Mesendoderm (in vitro differentiated cells): ENCODE data around the gene SYCP3.
"Not testable (repeated sequence)": the region's sequence is repeated elsewhere in the genome, so short reads cannot be mapped to it uniquely, and the experiment has no call there.

Experiments
- DNase-seq: peaks from one replicate; pipeline ENCODE4 v3.0.0; 2013
- H2AK5ac ChIP-seq: 2 replicates; pipeline ENCODE4 v1.6.1; 2013; ENCODE audit warnings: low read length, inconsistent platforms
- H2BK120ac ChIP-seq: 2 replicates; pipeline ENCODE4 v1.6.1; 2013; ENCODE audit warnings: low read depth, mild to moderate bottlenecking, low read length, moderate library complexity, mixed read lengths
- H2BK15ac ChIP-seq: replicated peaks from 2 replicates; pipeline ENCODE4 v1.6.1; 2013; ENCODE audit warnings: low read depth, mild to moderate bottlenecking, moderate library complexity
- H2BK5ac ChIP-seq: 2 replicates; pipeline ENCODE4 v1.6.1; 2013; ENCODE audit warnings: low read length, inconsistent platforms
- H3K18ac ChIP-seq: 2 replicates; pipeline ENCODE4 v1.6.1; 2013; ENCODE audit warnings: mild to moderate bottlenecking, low read length, mixed read lengths
- H3K23ac ChIP-seq: one replicate; pipeline ENCODE4 v1.6.1; 2013; ENCODE audit warnings: low read length
- H3K27ac ChIP-seq: 2 replicates; pipeline ENCODE4 v1.5.1; 2013; ENCODE audit warnings: low read depth, mild to moderate bottlenecking, inconsistent platforms, low read length, moderate library complexity
- H3K27me3 ChIP-seq: 2 replicates; pipeline ENCODE4 v1.6.1; 2013; ENCODE audit warnings: low read length, control low read depth, mild to moderate bottlenecking, inconsistent platforms; ENCODE audit not compliant: insufficient read depth, poor library complexity
- H3K36me3 ChIP-seq: 2 replicates; pipeline ENCODE4 v1.6.1; 2013; ENCODE audit warnings: low read length, inconsistent platforms; ENCODE audit not compliant: control insufficient read depth, insufficient read depth
- H3K4ac ChIP-seq: one replicate; pipeline ENCODE4 v1.6.1; 2013; ENCODE audit warnings: low read depth, mild to moderate bottlenecking, low read length, moderate library complexity
- H3K4me1 ChIP-seq: 2 replicates; pipeline ENCODE4 v1.6.1; 2013; ENCODE audit warnings: low read depth, low read length, inconsistent platforms; ENCODE audit not compliant: control insufficient read depth
- H3K4me2 ChIP-seq: 2 replicates; pipeline ENCODE4 v1.6.1; 2013; ENCODE audit warnings: low read length
- H3K4me3 ChIP-seq: 2 replicates; pipeline ENCODE4 v1.5.1; 2013; ENCODE audit warnings: mild to moderate bottlenecking, low read length
- H3K56ac ChIP-seq: one replicate; pipeline ENCODE4 v1.6.1; 2013; ENCODE audit warnings: low read length
- H3K79me1 ChIP-seq: 2 replicates; pipeline ENCODE4 v1.6.1; 2013; ENCODE audit warnings: low read length, inconsistent platforms
- H3K79me2 ChIP-seq: 2 replicates; pipeline ENCODE4 v1.6.1; 2013; ENCODE audit warnings: mild to moderate bottlenecking, low read length; ENCODE audit not compliant: control insufficient read depth, insufficient read depth
- H3K9ac ChIP-seq: 2 replicates; pipeline ENCODE4 v1.6.1; 2013; ENCODE audit warnings: low read length, inconsistent platforms
- H4K5ac ChIP-seq: one replicate; pipeline ENCODE4 v1.6.1; 2013; ENCODE audit warnings: low read length
- H4K8ac ChIP-seq: one replicate; pipeline ENCODE4 v1.6.1; 2013; ENCODE audit warnings: low read depth, mild to moderate bottlenecking, control low read depth, low read length, moderate library complexity
- WGBS: extraction: QIAGEN DNeasy Blood & Tissue Kit; methylation state at CpG from one replicate; pipeline ENCODE4 v1.1.7; 2013; ENCODE audit warnings: low lambda C conversion rate, missing lambda C conversion rate; ENCODE audit not compliant: insufficient coverage; ENCODE audit errors: extremely low coverage; 5-methylcytosine and 5-hydroxymethylcytosine counted together

SYCP3 gene

GRCh38 chr12:101694297-101694848, 44.9 kb downstream of the SYCP3 start:
- H3K27me3 ChIP-seq: no peaks in the 10 kb centered on the region
- no peak overlapping the region for H3K18ac ChIP-seq
- H4K8ac ChIP-seq: no peak overlapping the region
- H3K9ac ChIP-seq: no peak overlapping the region
- no peak overlapping the region for H3K56ac ChIP-seq
- H2BK15ac ChIP-seq: no peak overlapping the region
- no peaks in the 10 kb centered on the region for H3K36me3 ChIP-seq
- DNase-seq: no peak
- H3K79me1 ChIP-seq: no peaks in the 10 kb centered on the region
- H3K4me3 ChIP-seq: no peak overlapping the region
- no peak overlapping the region for H4K5ac ChIP-seq
- H2AK5ac ChIP-seq: no peak overlapping the region
- H3K23ac ChIP-seq: no peak overlapping the region
- H3K27ac ChIP-seq: no peak overlapping the region
- no peaks in the 10 kb centered on the region for H3K79me2 ChIP-seq
- H3K4me2 ChIP-seq: no peak overlapping the region
- H3K4ac ChIP-seq: no peak overlapping the region
- H2BK5ac ChIP-seq: no peak overlapping the region
- no peak overlapping the region for H2BK120ac ChIP-seq
- H3K4me1 ChIP-seq: no peaks in the 10 kb centered on the region
- WGBS: no CpG with 5 or more reads among the region's 2 CpGs

- Histone ChIP-seq H3K18ac (no peak overlapping the region), H2BK15ac (no peak overlapping the region), H4K8ac (no peak overlapping the region), H3K27ac (no peak overlapping the region), H2BK5ac (no peak overlapping the region), H3K79me2 (no peaks in the 10 kb centered on the region), H3K27me3 (no peaks in the 10 kb centered on the region), H3K4ac (no peak overlapping the region), H3K9ac (no peak overlapping the region), H3K56ac (no peak overlapping the region), H3K4me2 (no peak overlapping the region), H3K4me1 (no peaks in the 10 kb centered on the region), H2AK5ac (no peak overlapping the region), H3K4me3 (no peak overlapping the region), H3K36me3 (no peaks in the 10 kb centered on the region), H3K23ac (no peak overlapping the region), H2BK120ac (no peak overlapping the region), H3K79me1 (no peaks in the 10 kb centered on the region), H4K5ac (no peak overlapping the region)
- WGBS: no CpG with 5 or more reads among the region's 1 CpG
- no peak for DNase-seq
These were observed 47.7 kb downstream of the SYCP3 start for GRCh38 chr12:101691503-101692096.

- Histone ChIP-seq H2BK5ac (no peak overlapping the region), H3K27ac (no peak overlapping the region), H3K4me1 (no peaks in the 10 kb centered on the region)
These were observed 48.6 kb downstream of the SYCP3 start for GRCh38 chr12:101690544-101691098.

DNA sequence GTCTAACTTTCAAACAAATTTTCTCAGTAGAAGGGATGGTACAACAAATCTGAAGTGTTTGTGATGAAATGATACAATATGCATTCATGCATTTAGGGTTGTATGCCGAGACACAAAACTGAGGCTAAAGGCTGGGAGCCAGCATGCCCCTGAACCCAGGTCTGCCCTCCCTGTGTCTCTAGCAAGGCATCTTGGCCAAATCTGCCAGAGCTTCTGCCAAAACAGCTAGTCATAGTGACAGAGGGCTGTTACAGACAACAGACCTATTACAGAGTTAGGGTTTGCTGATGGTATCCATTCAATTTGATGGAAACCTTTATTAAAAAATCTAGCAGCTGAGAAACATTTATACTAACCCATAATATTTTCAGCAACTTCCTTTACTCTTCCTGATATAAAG, 53.1 kb downstream of the SYCP3 start:
- no peak overlapping the region for H3K9ac ChIP-seq
- H3K27me3 ChIP-seq: no peaks in the 10 kb centered on the region
- no peak overlapping the region for H4K5ac ChIP-seq
- no peaks in the 10 kb centered on the region for H3K36me3 ChIP-seq
- H2BK120ac ChIP-seq: no peak overlapping the region
- H3K23ac ChIP-seq: no peak overlapping the region
- no peak overlapping the region for H3K18ac ChIP-seq
- H3K4me3 ChIP-seq: no peak overlapping the region
- no peak overlapping the region for H2BK5ac ChIP-seq
- no peak overlapping the region for H2BK15ac ChIP-seq
- H3K27ac ChIP-seq: no peak overlapping the region
- H3K79me2 ChIP-seq: no peaks in the 10 kb centered on the region
- WGBS: no CpG with 5 or more reads among the region's 1 CpG
- H3K4me1 ChIP-seq: no peaks in the 10 kb centered on the region
- no peak overlapping the region for H2AK5ac ChIP-seq
- no peak overlapping the region for H3K4ac ChIP-seq
- H4K8ac ChIP-seq: no peak overlapping the region
- no peaks in the 10 kb centered on the region for H3K79me1 ChIP-seq
- no peak overlapping the region for H3K4me2 ChIP-seq
- no peak for DNase-seq
- no peak overlapping the region for H3K56ac ChIP-seq

More at GRCh38 chr12:101690544-101691098, 48.6 kb downstream of the SYCP3 start:
- H3K18ac ChIP-seq: no peak overlapping the region
- H3K79me2 ChIP-seq: no peaks in the 10 kb centered on the region
- H2BK120ac ChIP-seq: no peak overlapping the region
- WGBS: no CpG with 5 or more reads among the region's 3 CpGs
- H3K27me3 ChIP-seq: no peaks in the 10 kb centered on the region
- H3K79me1 ChIP-seq: no peaks in the 10 kb centered on the region
- H3K36me3 ChIP-seq: no peaks in the 10 kb centered on the region
- no peak overlapping the region for H2BK15ac ChIP-seq
- H3K4ac ChIP-seq: no peak overlapping the region
- no peak overlapping the region for H4K8ac ChIP-seq
- no peak overlapping the region for H3K4me3 ChIP-seq
- no peak for DNase-seq
- no peak overlapping the region for H3K9ac ChIP-seq
- H2AK5ac ChIP-seq: no peak overlapping the region
- no peak overlapping the region for H3K4me2 ChIP-seq
- no peak overlapping the region for H4K5ac ChIP-seq
- H3K23ac ChIP-seq: no peak overlapping the region
- H3K56ac ChIP-seq: no peak overlapping the region

- Histone ChIP-seq H3K27ac (no peak overlapping the region), H2BK15ac (no peak overlapping the region), H3K27me3 (no peaks in the 10 kb centered on the region), H3K9ac (no peak overlapping the region), H3K56ac (no peak overlapping the region), H3K4me1 (no peaks in the 10 kb centered on the region), H2AK5ac (no peak overlapping the region), H4K5ac (no peak overlapping the region), H4K8ac (no peak overlapping the region), H3K4ac (no peak overlapping the region), H3K23ac (no peak overlapping the region), H3K18ac (no peak overlapping the region), H3K79me1 (no peaks in the 10 kb centered on the region), H3K36me3 (no peaks in the 10 kb centered on the region), H3K4me2 (no peak overlapping the region), H3K4me3 (no peak overlapping the region), H2BK5ac (no peak overlapping the region), H2BK120ac (no peak overlapping the region), H3K79me2 (no peaks in the 10 kb centered on the region)
- no peak for DNase-seq
- no CpG with 5 or more reads among the region's 1 CpG for WGBS
These were observed 54.2 kb downstream of the SYCP3 start for GRCh38 chr12:101685092-101685491.

GRCh38 chr12:101681627-101682026, 57.6 kb downstream of the SYCP3 start:
- H3K4me2 ChIP-seq, H3K36me3 ChIP-seq, H2BK15ac ChIP-seq, H3K18ac ChIP-seq, H4K5ac ChIP-seq, H2BK5ac ChIP-seq, H2AK5ac ChIP-seq, H4K8ac ChIP-seq, H3K4ac ChIP-seq, H3K4me3 ChIP-seq, H2BK120ac ChIP-seq, H3K4me1 ChIP-seq, H3K56ac ChIP-seq, H3K79me2 ChIP-seq, DNase-seq, H3K23ac ChIP-seq, H3K27me3 ChIP-seq, H3K79me1 ChIP-seq, H3K9ac ChIP-seq, H3K27ac ChIP-seq: not testable (repeated sequence)
- no CpG with 5 or more reads among the region's 6 CpGs for WGBS
